ENCODE results near the gene KCNAB1. TPM values are rescaled to one million over a fixed set of nuclear protein-coding genes. Genes with fewer than 3 reads are reported as not detected.

KCNAB1 gene
- total and polyA plus RNA-seq, 2 donors (not counting 1 experiment from before 2014, with no cell fraction given), result not detected

DNA sequence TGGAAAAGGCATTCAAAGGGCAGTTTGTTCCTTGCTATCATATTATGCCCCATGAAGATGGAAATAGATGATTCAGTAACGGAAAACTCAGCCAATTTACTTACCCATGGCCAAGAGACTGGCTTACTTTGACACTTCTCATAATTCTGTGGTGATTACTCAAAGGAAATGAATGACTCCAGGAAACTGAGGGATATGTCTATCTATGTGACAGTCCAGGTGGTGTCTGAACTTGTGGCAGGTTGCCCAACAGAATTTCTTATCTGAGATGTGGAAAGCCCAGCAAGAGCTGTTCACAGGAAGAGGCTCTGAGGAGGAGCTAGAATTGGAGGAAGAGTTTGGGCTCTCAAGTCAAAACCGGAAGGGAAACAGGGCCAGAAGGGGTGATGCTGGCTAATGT is 91.2 kb downstream of the KCNAB1 start:
- no peaks in the 10 kb centered on the region for H3K4me1 ChIP-seq (ENCODE audit: control insufficient read depth in 2 of 2, insufficient read depth in 2 of 2, low read length in 2 of 2)
- Mint-ChIP-seq H3K27ac (no peak overlapping the region), H3K9me3 (ENCODE audit: insufficient read depth) (no peaks in the 10 kb centered on the region), H3K27me3 (peaks cover 9% of the 10 kb centered on the region), H3K4me1 (no peaks in the 10 kb centered on the region), H3K4me3 (no peak overlapping the region)
- H3K79me2 ChIP-seq (ENCODE audit: control insufficient read depth, insufficient read depth, low read length), result no peaks in the 10 kb centered on the region
- H3K4me3 ChIP-seq (ENCODE audit: control extremely low read depth in 1 of 5, extremely low read depth in 1 of 5, insufficient read depth in 1 of 5, low read depth in 2 of 5, low read length in 4 of 5), result no peak overlapping the region
- H2AFZ ChIP-seq (ENCODE audit: insufficient read depth, low read depth, low read length, poor library complexity, severe bottlenecking), result no peak overlapping the region
- peaks cover 0 to 9% (median 3%) of the 10 kb centered on the region in 4 experiments for H3K27me3 ChIP-seq (replicated peaks in 1 of 4; ENCODE audit: control extremely low read depth in 1 of 4, control insufficient read depth in 3 of 4, insufficient read depth in 4 of 4, low read length in 3 of 4)
- ATAC-seq (ENCODE audit: low read depth), result no peak
- intact Hi-C loops (cut with micrococcal nuclease), result no loop called here
- no peak overlapping the region for H3K9ac ChIP-seq (ENCODE audit: low read length)
- no peak overlapping the region for H3K27ac ChIP-seq (ENCODE audit: low read length in 2 of 2)
- H3K36me3 ChIP-seq (replicated peaks in 1 of 2; ENCODE audit: control extremely low read depth in 1 of 2, control insufficient read depth in 1 of 2, extremely low read depth in 1 of 2, insufficient read depth in 2 of 2, low read length in 1 of 2), result no peaks in the 10 kb centered on the region
- TF ChIP-seq EZH2 (IDR thresholded peaks at IDR 0.05; ENCODE audit: borderline replicate concordance, insufficient read depth, low read depth, low read length, poor library complexity, severe bottlenecking), result no peak
- TF ChIP-seq, protein P1, sequence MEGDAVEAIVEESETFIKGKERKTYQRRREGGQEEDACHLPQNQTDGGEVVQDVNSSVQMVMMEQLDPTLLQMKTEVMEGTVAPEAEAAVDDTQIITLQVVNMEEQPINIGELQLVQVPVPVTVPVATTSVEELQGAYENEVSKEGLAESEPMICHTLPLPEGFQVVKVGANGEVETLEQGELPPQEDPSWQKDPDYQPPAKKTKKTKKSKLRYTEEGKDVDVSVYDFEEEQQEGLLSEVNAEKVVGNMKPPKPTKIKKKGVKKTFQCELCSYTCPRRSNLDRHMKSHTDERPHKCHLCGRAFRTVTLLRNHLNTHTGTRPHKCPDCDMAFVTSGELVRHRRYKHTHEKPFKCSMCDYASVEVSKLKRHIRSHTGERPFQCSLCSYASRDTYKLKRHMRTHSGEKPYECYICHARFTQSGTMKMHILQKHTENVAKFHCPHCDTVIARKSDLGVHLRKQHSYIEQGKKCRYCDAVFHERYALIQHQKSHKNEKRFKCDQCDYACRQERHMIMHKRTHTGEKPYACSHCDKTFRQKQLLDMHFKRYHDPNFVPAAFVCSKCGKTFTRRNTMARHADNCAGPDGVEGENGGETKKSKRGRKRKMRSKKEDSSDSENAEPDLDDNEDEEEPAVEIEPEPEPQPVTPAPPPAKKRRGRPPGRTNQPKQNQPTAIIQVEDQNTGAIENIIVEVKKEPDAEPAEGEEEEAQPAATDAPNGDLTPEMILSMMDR (IDR thresholded peaks at IDR 0.05), result no peak
- POLR2A ChIA-PET, result no interaction called here
- H3K9me3 ChIP-seq (ENCODE audit: control extremely low read depth in 1 of 3, control insufficient read depth in 2 of 3, insufficient read depth in 1 of 3, low read length in 2 of 3), result no peaks in the 10 kb centered on the region
- WGBS (ENCODE audit: insufficient coverage), result 20% methylated on average over 1 of the region's 2 CpGs
- CTCF ChIA-PET, result no interaction called here
- DNase-seq, result no peak
- no peaks in the 10 kb centered on the region for H4K20me1 ChIP-seq (ENCODE audit: control insufficient read depth, insufficient read depth, low read length, poor library complexity, severe bottlenecking)
- no peak overlapping the region for H3K4me2 ChIP-seq (replicated peaks; ENCODE audit: low read depth, low read length, poor library complexity, severe bottlenecking)

DNA sequence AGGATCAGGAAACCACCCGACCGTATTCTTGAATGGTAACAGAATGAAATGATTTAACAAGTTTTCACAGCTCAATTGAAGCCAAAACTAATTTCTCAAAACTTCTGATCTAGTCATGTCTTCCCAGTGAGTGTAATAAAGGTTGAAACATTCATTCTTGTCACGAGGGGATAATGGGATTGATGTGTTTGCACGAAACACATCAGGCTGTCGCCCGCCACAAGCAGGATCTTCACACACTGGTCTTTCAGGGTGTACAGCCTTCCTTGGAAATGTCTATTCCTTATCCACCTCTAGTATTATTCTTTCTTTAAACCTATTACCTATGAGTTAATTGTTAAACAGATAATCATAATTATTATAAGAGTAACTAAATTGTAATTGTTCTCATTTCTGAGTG is 94.3 kb downstream of the KCNAB1 start:
- peaks cover 0 to 4% (median 1%) of the 10 kb centered on the region in 4 experiments for H3K27me3 ChIP-seq (replicated peaks in 1 of 4; ENCODE audit: control extremely low read depth in 1 of 4, control insufficient read depth in 3 of 4, insufficient read depth in 4 of 4, low read length in 3 of 4)
- H3K27ac Mint-ChIP-seq, result no peak overlapping the region
- no peaks in the 10 kb centered on the region for H3K4me1 ChIP-seq (ENCODE audit: control insufficient read depth in 2 of 2, insufficient read depth in 2 of 2, low read length in 2 of 2)
- H3K4me2 ChIP-seq (replicated peaks; ENCODE audit: low read depth, low read length, poor library complexity, severe bottlenecking), result no peak overlapping the region
- ATAC-seq (ENCODE audit: low read depth) (no peak), DNase-seq (no peak)
- no peaks in the 10 kb centered on the region for H3K9me3 ChIP-seq (ENCODE audit: control extremely low read depth in 1 of 3, control insufficient read depth in 2 of 3, insufficient read depth in 1 of 3, low read length in 2 of 3)
- H4K20me1 ChIP-seq (ENCODE audit: control insufficient read depth, insufficient read depth, low read length, poor library complexity, severe bottlenecking), result no peaks in the 10 kb centered on the region
- no CpG with 5 or more reads among the region's 6 CpGs for WGBS (ENCODE audit: insufficient coverage)
- H3K36me3 ChIP-seq (replicated peaks in 1 of 2; ENCODE audit: control extremely low read depth in 1 of 2, control insufficient read depth in 1 of 2, extremely low read depth in 1 of 2, insufficient read depth in 2 of 2, low read length in 1 of 2), result no peaks in the 10 kb centered on the region
- ChIA-PET CTCF (no interaction called here), POLR2A (no interaction called here)
- H3K4me3 Mint-ChIP-seq, result no peak overlapping the region
- no peaks in the 10 kb centered on the region for H3K4me1 Mint-ChIP-seq
- no peak for TF ChIP-seq EZH2 (IDR thresholded peaks at IDR 0.05; ENCODE audit: borderline replicate concordance, insufficient read depth, low read depth, low read length, poor library complexity, severe bottlenecking)
- TF ChIP-seq, protein P1 (IDR thresholded peaks at IDR 0.05), result no peak
- no peak overlapping the region for H3K4me3 ChIP-seq (ENCODE audit: control extremely low read depth in 1 of 5, extremely low read depth in 1 of 5, insufficient read depth in 1 of 5, low read depth in 2 of 5, low read length in 4 of 5)
- H3K9ac ChIP-seq (ENCODE audit: low read length), result no peak overlapping the region
- no peaks in the 10 kb centered on the region for H3K79me2 ChIP-seq (ENCODE audit: control insufficient read depth, insufficient read depth, low read length)
- H3K27ac ChIP-seq (ENCODE audit: low read length in 2 of 2), result no peak overlapping the region
- no peak overlapping the region for H2AFZ ChIP-seq (ENCODE audit: insufficient read depth, low read depth, low read length, poor library complexity, severe bottlenecking)
- intact Hi-C loops (cut with micrococcal nuclease), result no loop called here
- H3K9me3 Mint-ChIP-seq (ENCODE audit: insufficient read depth), result no peaks in the 10 kb centered on the region
- peaks cover 15% of the 10 kb centered on the region for H3K27me3 Mint-ChIP-seq

Data from B cell (primary cell).